IMR-90 (cell line): ENCODE data around the gene OSBPL9. TPM values are rescaled to one million over a fixed set of nuclear protein-coding genes. Genes with fewer than 3 reads are reported as not detected.

Experiments used
- ATAC-seq: fragments of 200-7000 bp; cut with Tn5 transposase; 2 replicates; pipeline ENCODE4 v1.9.1; 2020; ENCODE audit warnings: low read depth, mild to moderate bottlenecking, moderate library complexity
- BruUV-seq: library from RNA; stranded (reverse); fragments of 400-500 nt; replicated peaks from 2 replicates; lab custom pipeline; 2021; lab: Mats Ljungman, UMichigan
- CTCF ChIA-PET: fragments of 300-600 bp; formaldehyde crosslinking; extraction: SDS; loops from one replicate; lab custom pipeline; 2021; ENCODE audit warnings: antibody characterized with exemption; lab: Yijun Ruan, JAX
- POLR2A ChIA-PET: fragments of 300-600 bp; sonication (Branson Sonifier 250); formaldehyde crosslinking; loops from one replicate; lab custom pipeline; 2022; ENCODE audit warnings: antibody characterized with exemption; ENCODE audit not compliant: unreplicated experiment; lab: Charles Lee
- DNase-seq: peaks from one replicate; pipeline ENCODE4 v3.0.0; 2013
- H2AFZ ChIP-seq: replicated peaks from 2 replicates; pipeline ENCODE3; 2013; ENCODE audit warnings: low read length, mild to moderate bottlenecking; ENCODE audit not compliant: poor library complexity
- H2AK5ac ChIP-seq: 2 replicates; pipeline ENCODE4 v1.6.1; 2013; ENCODE audit warnings: low read depth, low read length, inconsistent platforms
- H2AK9ac ChIP-seq: replicated peaks from 2 replicates; pipeline ENCODE3; 2013; ENCODE audit warnings: mild to moderate bottlenecking, low read depth, low read length, moderate library complexity; ENCODE audit not compliant: poor library complexity
- H2BK120ac ChIP-seq: 2 replicates; pipeline ENCODE4 v1.6.1; 2013; ENCODE audit warnings: low read depth, low read length, inconsistent platforms
- H2BK15ac ChIP-seq: 3 replicates; pipeline ENCODE4 v1.6.1; 2013; ENCODE audit warnings: low read depth, low read length, inconsistent platforms
- H2BK20ac ChIP-seq: 2 replicates; pipeline ENCODE4 v1.6.1; 2013; ENCODE audit warnings: low read depth, mild to moderate bottlenecking, inconsistent platforms, low read length, moderate library complexity
- H2BK5ac ChIP-seq: 2 replicates; pipeline ENCODE4 v1.6.1; 2013; ENCODE audit warnings: mild to moderate bottlenecking, low read depth, low read length, inconsistent platforms; ENCODE audit not compliant: poor library complexity, severe bottlenecking
- H3K14ac ChIP-seq: replicated peaks from 2 replicates; pipeline ENCODE4 v1.6.1; 2013; ENCODE audit warnings: low read depth, low read length, inconsistent platforms
- H3K18ac ChIP-seq: 2 replicates; pipeline ENCODE4 v1.6.1; 2013; ENCODE audit warnings: low read depth, low read length, control low read depth
- H3K23ac ChIP-seq: 2 replicates; pipeline ENCODE4 v1.6.1; 2013; ENCODE audit warnings: low read depth, low read length, inconsistent platforms
- H3K27ac ChIP-seq: 2 replicates; pipeline ENCODE4 v1.5.1; 2013; ENCODE audit warnings: mild to moderate bottlenecking, control low read depth, low read length; ENCODE audit not compliant: insufficient read depth
- H3K27me3 ChIP-seq: 2 replicates; pipeline ENCODE4 v1.6.1; 2013; ENCODE audit warnings: low read length; ENCODE audit not compliant: control insufficient read depth, insufficient read depth
- H3K36me3 ChIP-seq: 2 replicates; pipeline ENCODE4 v1.6.1; 2013; ENCODE audit warnings: low read length, mixed read lengths; ENCODE audit not compliant: control insufficient read depth, insufficient read depth
- H3K4ac ChIP-seq: 2 replicates; pipeline ENCODE4 v1.6.1; 2013; ENCODE audit warnings: low read depth, low read length, inconsistent platforms
- H3K4me1 ChIP-seq: 2 replicates; pipeline ENCODE4 v1.6.1; 2013; ENCODE audit warnings: low read length, mixed read lengths; ENCODE audit not compliant: control insufficient read depth, insufficient read depth
- H3K4me2 ChIP-seq: 2 replicates; pipeline ENCODE4 v1.6.1; 2013; ENCODE audit warnings: low read depth, mild to moderate bottlenecking, control low read depth, low read length, moderate library complexity
- H3K4me3 ChIP-seq: 2 replicates; pipeline ENCODE4 v1.5.1; 2013; ENCODE audit warnings: low read depth, mild to moderate bottlenecking, control low read depth, low read length, moderate library complexity; ENCODE audit not compliant: insufficient read depth
- H3K56ac ChIP-seq: 2 replicates; pipeline ENCODE4 v1.6.1; 2013; ENCODE audit warnings: low read length, inconsistent platforms; ENCODE audit not compliant: insufficient read depth; ENCODE audit errors: extremely low read depth
- H3K79me1 ChIP-seq, 2 experiments: 2 replicates each; pipeline ENCODE4 v1.6.1; 2013; ENCODE audit warnings: low read length in 2 of 2, inconsistent platforms in 1 of 2, low read depth in 1 of 2
- H3K9ac ChIP-seq: 2 replicates; pipeline ENCODE4 v1.6.1; 2013; ENCODE audit warnings: low read depth, low read length, control low read depth
- H3K9me1 ChIP-seq: 2 replicates; pipeline ENCODE4 v1.6.1; 2013; ENCODE audit warnings: low read length, inconsistent platforms; ENCODE audit not compliant: insufficient read depth
- H3K9me3 ChIP-seq: 2 replicates; pipeline ENCODE4 v1.6.1; 2013; ENCODE audit warnings: low read length; ENCODE audit not compliant: control insufficient read depth, insufficient read depth
- H4K20me1 ChIP-seq: 2 replicates; pipeline ENCODE4 v1.6.1; 2013; ENCODE audit warnings: low read length, inconsistent platforms; ENCODE audit not compliant: insufficient read depth
- H4K5ac ChIP-seq: 2 replicates; pipeline ENCODE4 v1.6.1; 2013; ENCODE audit warnings: mild to moderate bottlenecking, low read depth, low read length, control low read depth
- H4K8ac ChIP-seq, 2 experiments: 2 replicates each; pipeline ENCODE4 v1.6.1; 2013; ENCODE audit warnings: low read depth in 2 of 2, low read length in 2 of 2, control low read depth in 1 of 2, inconsistent platforms in 1 of 2
- H4K91ac ChIP-seq: 2 replicates; pipeline ENCODE4 v1.6.1; 2013; ENCODE audit warnings: low read depth, low read length, inconsistent platforms; ENCODE audit not compliant: insufficient read depth
- BHLHE40 ChIP-seq: fragments of 150-350 bp; IDR thresholded peaks from 2 replicates; pipeline ENCODE4 v1.6.1; 2016; ENCODE audit warnings: mild to moderate bottlenecking, low read depth, low read length
- CEBPB ChIP-seq: IDR thresholded peaks from 2 replicates; pipeline ENCODE4 v1.6.1; 2012; ENCODE audit warnings: low read depth, low read length, improper control_type of control experiment
- CHD1 ChIP-seq: IDR thresholded peaks from 2 replicates; pipeline ENCODE4 v1.6.1; 2012; ENCODE audit warnings: low read depth, low read length, improper control_type of control experiment
- CTCF ChIP-seq: conservative IDR thresholded peaks from 2 replicates; pipeline ENCODE4 v1.5.1; 2012; ENCODE audit warnings: mild to moderate bottlenecking, low read depth, low read length, improper control_type of control experiment
- ELK1 ChIP-seq: fragments of 150-350 bp; IDR thresholded peaks from 2 replicates; pipeline ENCODE4 v1.6.1; 2016; ENCODE audit warnings: low read depth, mild to moderate bottlenecking, low read length, moderate library complexity, borderline replicate concordance
- FOS ChIP-seq: fragments of 150-350 bp; IDR thresholded peaks from 2 replicates; pipeline ENCODE4 v1.6.1; 2016; ENCODE audit warnings: low read depth, low read length
- MAFK ChIP-seq: IDR thresholded peaks from 2 replicates; pipeline ENCODE4 v1.6.1; 2012; ENCODE audit warnings: low read depth, low read length, improper control_type of control experiment
- MAZ ChIP-seq: IDR thresholded peaks from 2 replicates; pipeline ENCODE4 v1.6.1; 2012; ENCODE audit warnings: low read depth, mild to moderate bottlenecking, low read length, improper control_type of control experiment, moderate library complexity, borderline replicate concordance
- MXI1 ChIP-seq: IDR thresholded peaks from 2 replicates; pipeline ENCODE4 v1.6.1; 2012; ENCODE audit warnings: low read depth, mild to moderate bottlenecking, low read length, moderate library complexity, borderline replicate concordance
- NFE2L2 ChIP-seq: fragments of 150-350 bp; IDR thresholded peaks from 2 replicates; pipeline ENCODE4 v1.6.1; 2016; ENCODE audit warnings: low read depth, mild to moderate bottlenecking, low read length
- POLR2A ChIP-seq: IDR thresholded peaks from 2 replicates; pipeline ENCODE4 v1.6.1; 2012; ENCODE audit warnings: mild to moderate bottlenecking, low read depth, low read length
- RAD21 ChIP-seq: IDR thresholded peaks from 2 replicates; pipeline ENCODE4 v1.6.1; 2012; ENCODE audit warnings: low read length, improper control_type of control experiment
- RFX5 ChIP-seq: IDR thresholded peaks from 2 replicates; pipeline ENCODE4 v1.8.0; 2012; ENCODE audit warnings: low read depth, mild to moderate bottlenecking, low read length, moderate library complexity
- USF2 ChIP-seq: fragments of 150-350 bp; IDR thresholded peaks from 2 replicates; pipeline ENCODE4 v1.6.1; 2017; ENCODE audit warnings: mild to moderate bottlenecking, antibody characterized with exemption, low read length, low read depth
- WGBS, 2 experiments: methylation state at CpG; one replicate each; pipeline versions ENCODE4 v1.1.5 to v1.1.7; 2013; ENCODE audit warnings: missing lambda C conversion rate in 2 of 2; ENCODE audit not compliant: insufficient read length in 1 of 2; ENCODE audit errors: extremely low coverage in 2 of 2; 5-methylcytosine and 5-hydroxymethylcytosine counted together
- dilution Hi-C: fragments of 300-500 bp; cut with HindIII; formaldehyde crosslinking; loops from one replicate; pipeline ENCODE4 v1.14.3; 2018; ENCODE audit warnings: low sequenced_read_pairs; ENCODE audit not compliant: unreplicated experiment
- in situ Hi-C: fragments of 300-500 bp; cut with MboI; formaldehyde crosslinking; loops from 3 replicates; pipeline ENCODE4 v1.14.3; 2019; ENCODE audit warnings: low sequenced_read_pairs, inconsistent platforms, mixed read lengths
- intact Hi-C: fragments of 100-400 bp; cut with micrococcal nuclease; formaldehyde crosslinking; loops from 2 replicates; pipeline ENCODE4 v1.10.0; 2022
- polyA plus RNA-seq, 3 experiments: library from polyadenylated mRNA; depleted of rRNA; stranded (reverse); fragments of >200 nt; gene quantifications; 2 replicates each; pipeline ENCODE4 v1.2.3, GENCODE V29; 2012; ENCODE audit warnings: low replicate concordance in 1 of 3
- total RNA-seq: library from RNA; depleted of rRNA; stranded (reverse); fragments of >200 nt; gene quantifications from 2 replicates; pipeline ENCODE4 v1.2.3, GENCODE V29; 2012

Gene OSBPL9
- total and polyA plus RNA-seq, 2 of the 4 experiments (the other 2 are of a cell fraction): 51.4 to 127 TPM

- H4K91ac ChIP-seq: 0 out of 2 replicates have a peak overlapping the region, but pooled peaks have one; percentile 8
- H3K36me3 ChIP-seq: no peaks in the 10 kb centered on the region
- intact Hi-C loops (no loop called here), in situ Hi-C loops (no loop called here), dilution Hi-C loops (no loop called here)
- no peaks in the 10 kb centered on the region for H3K9me3 ChIP-seq
- no peak overlapping the region for H4K8ac ChIP-seq
- H3K56ac ChIP-seq: no peak overlapping the region
- H3K9ac ChIP-seq: no peak overlapping the region
- 0 out of 3 replicates have a peak overlapping the region, but pooled peaks have one; percentile 3 for H2BK15ac ChIP-seq
- H3K79me1 ChIP-seq: peaks cover 28 to 58% of the 10 kb centered on the region in 2 experiments
- TF ChIP-seq CHD1 (no peak), CEBPB (no peak), RFX5 (no peak), MAFK (no peak), BHLHE40 (no peak), USF2 (no peak), NFE2L2 (no peak), ELK1 (no peak), POLR2A (no peak), MAZ (no peak), CTCF (no peak), RAD21 (no peak), FOS (no peak), MXI1 (no peak)
- ChIA-PET CTCF (no interaction called here), POLR2A (no interaction called here)
- BruUV-seq: no TSS peak
- H2BK120ac ChIP-seq: no peak overlapping the region
- peaks cover 7% of the 10 kb centered on the region for H3K4me1 ChIP-seq
- no peaks in the 10 kb centered on the region for H3K27me3 ChIP-seq
- no peak overlapping the region; the same call in 1 of the 2 replicates for H4K5ac ChIP-seq
- H2AK9ac ChIP-seq: no peak overlapping the region
- H2BK20ac ChIP-seq: no peak overlapping the region
- H4K20me1 ChIP-seq: no peaks in the 10 kb centered on the region; the same call in 1 of the 2 replicates
- 0 out of 2 replicates have a peak, but pooled peaks cover 5% of the 10 kb centered on the region for H3K9me1 ChIP-seq
- peak overlapping the region; percentile 60; the same call in 1 of the 2 replicates for H3K14ac ChIP-seq
- no peak overlapping the region for H3K27ac ChIP-seq
- no peak overlapping the region for H3K18ac ChIP-seq
- DNase-seq (peak; percentile 41), ATAC-seq (no peak)
- 80% methylated on average over 1 of the region's 2 CpGs; no CpG with 5 or more reads in 1 of the 2 experiments for WGBS, 2 experiments
- H2AK5ac ChIP-seq: no peak overlapping the region; the same call in 1 of the 2 replicates
- H3K4me2 ChIP-seq: no peak overlapping the region
- H3K4ac ChIP-seq: no peak overlapping the region; the same call in 1 of the 2 replicates
- H2AFZ ChIP-seq: no peak overlapping the region
- H3K23ac ChIP-seq: no peak overlapping the region; the same call in 1 of the 2 replicates
- H2BK5ac ChIP-seq: no peak overlapping the region
- no peak overlapping the region for H3K4me3 ChIP-seq
Measured at GRCh38 chr1:51675177-51675780, 58.4 kb downstream of the OSBPL9 start.
